ENCODE results near the gene GOSR1. TPM values are rescaled to one million over a fixed set of nuclear protein-coding genes. Genes with fewer than 3 reads are reported as not detected.
A peak's percentile ranks its signal among the peaks of the same experiment; 100 is the strongest.
"Not testable (repeated sequence)": the region's sequence is repeated elsewhere in the genome, so short reads cannot be mapped to it uniquely, and the experiment has no call there.

GOSR1 gene
- total RNA-seq, 4 donors from 2014 or later: 9.4 to 69.7 (median 45.3) TPM

DNA sequence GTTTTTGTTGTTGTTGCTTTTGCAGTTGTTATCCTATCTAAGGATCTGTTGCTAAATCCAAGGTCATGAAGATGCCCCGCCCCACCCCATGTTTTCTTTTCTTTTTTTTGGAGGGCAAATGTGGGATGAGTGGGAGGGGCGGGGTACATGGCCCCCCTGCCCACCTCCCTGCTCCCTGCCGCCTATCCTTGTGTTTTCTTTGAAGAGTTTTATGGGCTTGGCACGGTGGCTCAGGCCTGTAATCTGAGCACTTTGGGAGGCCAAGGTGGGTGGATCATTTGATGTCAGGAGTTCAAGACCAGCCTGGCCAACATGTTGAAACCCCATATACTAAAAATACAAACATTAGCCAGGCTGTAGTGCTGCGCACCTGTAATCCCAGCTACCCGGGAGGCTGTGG lies 18.8 kb upstream of the GOSR1 start:
- Histone ChIP-seq H3K9me3 (no peaks in the 10 kb centered on the region), H3K36me3 (no peaks in the 10 kb centered on the region), H3K4me3 (no peak overlapping the region), H3K4me1 (no peaks in the 10 kb centered on the region), H3K27me3 (no peaks in the 10 kb centered on the region), H3K27ac (no peak overlapping the region)
- TF ChIP-seq POLR2A (IDR thresholded peaks at IDR 0.05): no peak
- TF ChIP-seq, protein P1, sequence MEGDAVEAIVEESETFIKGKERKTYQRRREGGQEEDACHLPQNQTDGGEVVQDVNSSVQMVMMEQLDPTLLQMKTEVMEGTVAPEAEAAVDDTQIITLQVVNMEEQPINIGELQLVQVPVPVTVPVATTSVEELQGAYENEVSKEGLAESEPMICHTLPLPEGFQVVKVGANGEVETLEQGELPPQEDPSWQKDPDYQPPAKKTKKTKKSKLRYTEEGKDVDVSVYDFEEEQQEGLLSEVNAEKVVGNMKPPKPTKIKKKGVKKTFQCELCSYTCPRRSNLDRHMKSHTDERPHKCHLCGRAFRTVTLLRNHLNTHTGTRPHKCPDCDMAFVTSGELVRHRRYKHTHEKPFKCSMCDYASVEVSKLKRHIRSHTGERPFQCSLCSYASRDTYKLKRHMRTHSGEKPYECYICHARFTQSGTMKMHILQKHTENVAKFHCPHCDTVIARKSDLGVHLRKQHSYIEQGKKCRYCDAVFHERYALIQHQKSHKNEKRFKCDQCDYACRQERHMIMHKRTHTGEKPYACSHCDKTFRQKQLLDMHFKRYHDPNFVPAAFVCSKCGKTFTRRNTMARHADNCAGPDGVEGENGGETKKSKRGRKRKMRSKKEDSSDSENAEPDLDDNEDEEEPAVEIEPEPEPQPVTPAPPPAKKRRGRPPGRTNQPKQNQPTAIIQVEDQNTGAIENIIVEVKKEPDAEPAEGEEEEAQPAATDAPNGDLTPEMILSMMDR (IDR thresholded peaks at IDR 0.05): no peak
- no peak for DNase-seq
- intact Hi-C loops (cut with DNase I; ENCODE audit: low total_unique reads): no loop called here

DNA sequence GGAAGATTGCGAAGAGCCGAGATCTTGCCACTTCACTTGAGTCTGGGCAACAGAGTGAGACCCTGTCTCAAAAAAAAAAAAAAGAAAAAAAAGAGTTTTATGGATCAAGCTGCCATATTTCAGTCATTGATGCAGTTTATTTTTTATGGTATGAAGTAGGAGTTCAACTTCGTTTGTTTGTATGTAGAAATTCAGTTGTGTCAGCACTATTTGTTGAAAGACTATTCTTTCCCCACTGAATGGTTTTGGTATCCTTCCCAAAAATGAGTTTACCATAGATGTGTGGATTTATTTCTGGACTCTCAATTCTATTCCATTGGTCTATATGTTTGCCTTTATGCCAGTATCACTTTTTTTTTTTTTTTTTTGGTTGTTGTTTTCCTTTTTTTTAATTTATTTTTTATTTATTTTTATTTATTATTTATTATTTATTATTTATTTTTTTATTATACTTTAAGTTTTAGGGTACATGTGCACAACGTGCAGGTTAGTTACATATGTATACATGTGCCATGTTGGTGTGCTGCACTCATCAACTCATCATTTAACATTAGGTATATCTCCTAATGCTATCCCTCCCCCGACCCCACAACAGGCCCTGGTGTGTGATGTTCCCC lies 18.3 kb upstream of the GOSR1 start:
- H3K36me3 ChIP-seq; H3K27ac ChIP-seq; H3K4me1 ChIP-seq; H3K4me3 ChIP-seq; H3K27me3 ChIP-seq; intact Hi-C loops (cut with DNase I; ENCODE audit: low total_unique reads); H3K9me3 ChIP-seq; DNase-seq: not testable (repeated sequence)

DNA sequence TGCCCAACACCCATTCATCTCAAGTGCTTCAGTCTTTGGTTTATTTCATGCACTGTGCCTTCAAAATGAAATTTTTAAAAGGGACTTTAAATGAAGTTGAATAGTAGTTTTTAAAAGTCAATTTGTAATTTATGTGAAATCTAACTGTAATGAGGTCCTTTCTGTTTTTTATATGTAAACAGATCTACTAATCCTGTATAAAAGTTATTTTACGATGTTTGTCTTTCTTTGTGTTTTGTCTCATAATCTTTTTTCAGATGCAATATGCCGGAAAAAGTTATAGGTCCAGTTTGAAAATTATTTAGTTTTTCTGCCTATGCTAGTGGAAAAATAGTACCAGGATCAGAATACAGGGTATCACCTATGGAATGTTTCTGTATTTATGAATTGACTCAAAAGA lies 8.7 kb upstream of the GOSR1 start:
- Histone ChIP-seq H3K36me3 (no peaks in the 10 kb centered on the region), H3K4me3 (no peak overlapping the region), H3K27ac (no peak overlapping the region), H3K27me3 (no peaks in the 10 kb centered on the region), H3K4me1 (no peaks in the 10 kb centered on the region), H3K9me3 (no peaks in the 10 kb centered on the region)
- no peak for DNase-seq
- TF ChIP-seq, protein P1 (IDR thresholded peaks at IDR 0.05): no peak
- TF ChIP-seq POLR2A (IDR thresholded peaks at IDR 0.05): no peak
- intact Hi-C loops (cut with DNase I; ENCODE audit: low total_unique reads): no loop called here

DNA sequence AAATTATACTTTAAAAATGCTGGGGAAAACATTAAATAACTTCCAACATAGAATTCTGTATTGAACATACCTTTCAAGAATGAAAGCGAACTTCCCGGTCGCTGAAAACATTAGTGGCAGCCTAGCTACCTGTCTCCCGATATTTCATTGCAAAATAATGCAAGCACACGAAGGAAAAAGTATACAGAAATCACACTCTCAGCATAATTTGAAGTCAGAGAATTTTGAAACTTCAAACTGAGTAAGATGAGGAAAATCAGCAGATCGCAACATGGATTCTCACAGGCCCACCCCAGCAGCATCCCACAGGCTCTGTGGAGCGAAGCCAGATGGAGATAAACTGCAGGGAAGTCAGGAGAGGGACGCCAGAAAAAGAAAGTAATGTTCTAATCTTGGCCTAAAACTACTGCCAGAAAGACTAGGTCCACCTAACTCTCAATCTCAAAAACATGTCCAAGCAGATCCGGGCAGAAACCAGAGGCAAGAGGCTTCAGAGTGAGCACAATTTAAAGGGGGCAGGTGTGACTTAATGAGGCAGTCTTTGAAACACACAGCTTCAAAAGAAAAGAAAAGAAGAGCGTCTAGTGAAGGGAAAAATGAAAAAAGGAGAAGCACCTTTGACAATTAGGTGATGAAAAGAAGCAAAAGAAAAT lies 4.8 kb upstream of the GOSR1 start:
- intact Hi-C loops (cut with DNase I; ENCODE audit: low total_unique reads): no loop called here
- TF ChIP-seq, protein P1 (IDR thresholded peaks at IDR 0.05): no peak
- no peak for TF ChIP-seq POLR2A (IDR thresholded peaks at IDR 0.05)
- H3K4me3 ChIP-seq: no peak overlapping the region
- no peaks in the 10 kb centered on the region for H3K36me3 ChIP-seq
- H3K27me3 ChIP-seq: no peaks in the 10 kb centered on the region
- H3K4me1 ChIP-seq: no peaks in the 10 kb centered on the region
- peak in 1 of 2 donors; percentile 26 for DNase-seq
- peak overlapping the region; percentile 5 to 65 for H3K27ac ChIP-seq
- no peaks in the 10 kb centered on the region for H3K9me3 ChIP-seq

DNA sequence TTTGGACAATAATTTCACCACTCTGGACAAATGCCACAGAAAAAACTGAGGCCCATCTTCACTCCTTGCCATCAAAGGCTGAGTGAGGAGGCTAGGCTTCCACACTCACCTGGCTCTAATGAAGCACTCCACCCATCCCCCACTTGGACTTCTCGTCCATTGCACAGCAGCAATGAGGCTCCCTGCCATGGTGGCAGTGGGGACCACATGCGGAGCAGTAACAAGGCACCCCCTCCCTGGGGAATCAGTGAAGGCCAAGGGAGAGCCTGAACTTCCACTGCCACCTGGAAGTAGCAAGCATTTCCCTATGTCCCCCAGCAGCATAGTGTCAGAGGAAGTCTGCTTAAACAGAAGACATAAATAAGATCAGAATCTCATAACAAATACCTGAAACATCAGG lies 2.0 kb upstream of the GOSR1 start:
- TF ChIP-seq, protein P1 (IDR thresholded peaks at IDR 0.05): no peak
- no peak for TF ChIP-seq POLR2A (IDR thresholded peaks at IDR 0.05)
- no peaks in the 10 kb centered on the region for H3K36me3 ChIP-seq
- peaks cover 0 to 3% of the 10 kb centered on the region in 2 donors for H3K4me1 ChIP-seq
- H3K27ac ChIP-seq: no peak overlapping the region
- H3K27me3 ChIP-seq: no peaks in the 10 kb centered on the region
- DNase-seq: no peak
- intact Hi-C loops (cut with DNase I; ENCODE audit: low total_unique reads): no loop called here
- no peaks in the 10 kb centered on the region for H3K9me3 ChIP-seq
- no peak overlapping the region for H3K4me3 ChIP-seq
